ENCODE results near the gene BEND6. TPM values are rescaled to one million over a fixed set of nuclear protein-coding genes. Genes with fewer than 3 reads are reported as not detected.

The BEND6 gene
- total RNA-seq, 3 donors from 2014 or later = 0.33 to 1.0 (median 0.80) TPM

- Histone ChIP-seq H3K36me3 (no peaks in the 10 kb centered on the region), H3K4me3 (no peak overlapping the region), H3K27ac (no peak overlapping the region), H3K4me1 (no peaks in the 10 kb centered on the region), H3K27me3 (no peaks in the 10 kb centered on the region), H3K9me3 (no peaks in the 10 kb centered on the region)
- TF ChIP-seq, protein P1, sequence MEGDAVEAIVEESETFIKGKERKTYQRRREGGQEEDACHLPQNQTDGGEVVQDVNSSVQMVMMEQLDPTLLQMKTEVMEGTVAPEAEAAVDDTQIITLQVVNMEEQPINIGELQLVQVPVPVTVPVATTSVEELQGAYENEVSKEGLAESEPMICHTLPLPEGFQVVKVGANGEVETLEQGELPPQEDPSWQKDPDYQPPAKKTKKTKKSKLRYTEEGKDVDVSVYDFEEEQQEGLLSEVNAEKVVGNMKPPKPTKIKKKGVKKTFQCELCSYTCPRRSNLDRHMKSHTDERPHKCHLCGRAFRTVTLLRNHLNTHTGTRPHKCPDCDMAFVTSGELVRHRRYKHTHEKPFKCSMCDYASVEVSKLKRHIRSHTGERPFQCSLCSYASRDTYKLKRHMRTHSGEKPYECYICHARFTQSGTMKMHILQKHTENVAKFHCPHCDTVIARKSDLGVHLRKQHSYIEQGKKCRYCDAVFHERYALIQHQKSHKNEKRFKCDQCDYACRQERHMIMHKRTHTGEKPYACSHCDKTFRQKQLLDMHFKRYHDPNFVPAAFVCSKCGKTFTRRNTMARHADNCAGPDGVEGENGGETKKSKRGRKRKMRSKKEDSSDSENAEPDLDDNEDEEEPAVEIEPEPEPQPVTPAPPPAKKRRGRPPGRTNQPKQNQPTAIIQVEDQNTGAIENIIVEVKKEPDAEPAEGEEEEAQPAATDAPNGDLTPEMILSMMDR (IDR thresholded peaks at IDR 0.05) = no peak
- TF ChIP-seq POLR2A (IDR thresholded peaks at IDR 0.05) (no peak), POLR2AphosphoS5 (IDR thresholded peaks at IDR 0.05) (no peak)
- intact Hi-C loops (cut with DNase I; ENCODE audit: low total_unique reads) = no loop called here
- DNase-seq (ENCODE audit: low spot score in 2 of 2) = no peak
Observed at GRCh38 chr6:56911847-56912246, 43.1 kb upstream of the BEND6 start.

DNA sequence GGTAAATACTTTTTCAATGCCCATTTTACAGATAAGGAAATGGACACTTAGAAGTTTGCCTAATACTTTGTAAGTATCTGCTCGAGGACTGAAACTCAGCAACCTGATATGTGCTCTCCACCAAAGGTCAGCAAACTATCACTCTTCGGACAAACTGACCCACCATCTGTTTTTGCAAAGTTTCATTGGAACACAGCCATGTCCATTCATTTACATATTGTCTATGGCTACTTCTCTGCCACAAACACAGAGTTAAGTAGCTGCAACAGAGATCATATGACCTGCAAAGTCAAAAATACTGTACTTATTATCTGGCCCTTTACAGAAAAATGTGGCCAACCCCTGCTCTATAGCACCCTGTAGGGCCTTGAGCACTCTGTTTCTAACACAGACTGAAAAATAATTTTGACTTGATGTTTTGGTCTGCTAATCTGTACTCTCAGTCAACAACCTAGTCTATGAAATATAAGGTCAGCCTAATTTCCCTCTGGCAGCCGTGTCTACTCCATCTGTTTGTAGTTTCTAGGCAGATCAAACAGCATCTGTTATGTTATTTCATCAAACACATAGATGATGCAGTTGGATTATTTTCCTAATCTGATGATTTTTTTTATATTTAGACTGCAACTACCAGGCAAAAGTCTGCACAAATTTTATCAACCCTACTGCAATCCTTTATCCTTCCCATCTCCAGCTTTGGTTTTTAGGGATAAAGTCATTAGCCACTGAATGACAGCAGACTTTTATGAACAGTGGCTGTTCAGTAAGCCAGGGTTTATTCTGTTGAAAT lies 41.4 kb upstream of the BEND6 start:
- H3K4me1 ChIP-seq = no peaks in the 10 kb centered on the region
- DNase-seq (ENCODE audit: low spot score in 2 of 2) = no peak
- no peaks in the 10 kb centered on the region for H3K36me3 ChIP-seq

GRCh38 chr6:56914798-56915658 lies 39.9 kb upstream of the BEND6 start:
- no peak overlapping the region for H3K4me3 ChIP-seq
- no peaks in the 10 kb centered on the region for H3K27me3 ChIP-seq
- no peaks in the 10 kb centered on the region for H3K36me3 ChIP-seq
- intact Hi-C loops (cut with DNase I; ENCODE audit: low total_unique reads) = no loop called here
- DNase-seq (ENCODE audit: low spot score in 2 of 2) = no peak
- no peak overlapping the region for H3K27ac ChIP-seq
- H3K9me3 ChIP-seq = no peaks in the 10 kb centered on the region
- no peaks in the 10 kb centered on the region for H3K4me1 ChIP-seq
- TF ChIP-seq POLR2AphosphoS5 (IDR thresholded peaks at IDR 0.05) (no peak), POLR2A (IDR thresholded peaks at IDR 0.05) (no peak)
- TF ChIP-seq, protein P1 (IDR thresholded peaks at IDR 0.05) = no peak

More for the DNA sequence above, 41.4 kb upstream of the BEND6 start:
- no peak overlapping the region for H3K27ac ChIP-seq
- H3K4me3 ChIP-seq = no peak overlapping the region
- intact Hi-C loops (cut with DNase I; ENCODE audit: low total_unique reads) = no loop called here
- H3K9me3 ChIP-seq = no peaks in the 10 kb centered on the region
- no peaks in the 10 kb centered on the region for H3K27me3 ChIP-seq
- TF ChIP-seq POLR2AphosphoS5 (IDR thresholded peaks at IDR 0.05) = no peak
- TF ChIP-seq, protein P1 (IDR thresholded peaks at IDR 0.05) = no peak
- TF ChIP-seq POLR2A (IDR thresholded peaks at IDR 0.05) = no peak

DNA sequence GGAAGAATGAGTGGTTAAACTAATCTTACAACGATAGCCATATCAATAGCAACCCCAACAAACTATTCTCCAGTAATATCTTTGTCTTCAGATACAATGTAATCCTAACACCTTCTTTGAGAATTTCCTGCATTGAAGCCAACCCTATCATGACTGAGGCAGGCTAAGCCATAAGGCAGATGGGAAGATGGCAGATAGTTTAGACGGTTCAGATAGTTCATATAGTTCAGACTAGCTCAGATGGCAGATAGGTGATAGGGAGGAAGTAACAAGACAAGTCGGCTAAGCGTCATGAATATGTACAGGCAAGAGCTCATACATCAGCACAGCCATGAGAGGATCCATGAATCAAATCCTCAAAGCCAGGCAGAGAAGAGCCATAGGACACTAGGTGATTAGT lies 39.1 kb upstream of the BEND6 start:
- H3K9me3 ChIP-seq = no peaks in the 10 kb centered on the region
- TF ChIP-seq, protein P1 (IDR thresholded peaks at IDR 0.05) = no peak
- TF ChIP-seq POLR2AphosphoS5 (IDR thresholded peaks at IDR 0.05) (no peak), POLR2A (IDR thresholded peaks at IDR 0.05) (no peak)
- no peak overlapping the region for H3K27ac ChIP-seq
- H3K4me3 ChIP-seq = no peak overlapping the region
- intact Hi-C loops (cut with DNase I; ENCODE audit: low total_unique reads) = no loop called here
- H3K4me1 ChIP-seq = no peaks in the 10 kb centered on the region
- no peaks in the 10 kb centered on the region for H3K27me3 ChIP-seq
- DNase-seq (ENCODE audit: low spot score in 2 of 2) = no peak
- H3K36me3 ChIP-seq = no peaks in the 10 kb centered on the region
